ENCODE data around the gene HLA-DQA1.

GRCh38 chr6:32668226-32668747 is 31.1 kb downstream of the HLA-DQA1 start:
- TF ChIP-seq CTCF (conservative IDR thresholded peaks at IDR 0.05 in 1 of 2, IDR thresholded peaks at IDR 0.05 in 1 of 2; ENCODE audit: extremely low read depth in 1 of 2, insufficient read depth in 1 of 2, low read depth in 1 of 2, low read length in 2 of 2) (no peak), EZH2 (IDR thresholded peaks at IDR 0.05; ENCODE audit: borderline replicate concordance, low read length) (no peak)

Measured in mammary epithelial cell (primary cell).